Measurements from ENCODE around the gene ARHGAP31.

- TF ChIP-seq CTCF (IDR thresholded peaks at IDR 0.05) (no peak), POLR2A (IDR thresholded peaks at IDR 0.05) (no peak)
Measured at GRCh38 chr3:119362010-119362409, 67.8 kb downstream of the ARHGAP31 start.

Data from esophagus squamous epithelium (tissue), 4 donors.